ENCODE measurements around the gene ATG2B. TPM values are rescaled to one million over a fixed set of nuclear protein-coding genes. Genes with fewer than 3 reads are reported as not detected.

Gene ATG2B
- polyA plus RNA-seq, 3 donors = 0.94 to 6.7 (median 1.3) TPM

DNA sequence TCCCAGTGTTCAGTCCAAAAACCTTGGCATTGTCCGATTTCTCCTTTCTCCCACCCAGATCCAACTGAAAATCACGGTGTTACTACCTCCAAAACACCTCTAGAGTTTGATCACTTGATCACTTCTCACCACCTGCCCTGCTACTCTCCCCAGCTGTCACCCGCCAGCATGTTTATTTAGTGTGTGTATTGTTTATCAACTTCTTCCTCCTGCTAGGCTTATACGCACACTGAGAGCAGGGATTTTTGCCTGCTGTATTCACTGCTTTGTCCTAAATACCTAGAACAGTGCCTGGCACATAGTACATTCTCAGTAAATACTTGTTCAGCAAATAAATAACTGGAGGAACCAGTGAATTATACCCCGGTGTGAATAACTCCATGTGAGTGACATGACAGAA, 102.1 kb downstream of the ATG2B start:
- H3K4me3 Mint-ChIP-seq = no peak overlapping the region
- peaks cover 0 to 8% (median 2%) of the 10 kb centered on the region in 7 donors for H3K9me3 Mint-ChIP-seq
- Histone ChIP-seq H3K36me3 (replicated peaks in 1 of 2; ENCODE audit: control insufficient read depth in 1 of 2, insufficient read depth in 2 of 2, low read length in 2 of 2) (no peaks in the 10 kb centered on the region), H3K27ac (ENCODE audit: low read depth in 1 of 2, low read length in 2 of 2) (no peak overlapping the region), H3K4me1 (ENCODE audit: control insufficient read depth in 1 of 2, insufficient read depth in 2 of 2, low read length in 2 of 2) (no peaks in the 10 kb centered on the region), H3K4me2 (replicated peaks; ENCODE audit: extremely low read depth, low read length, poor library complexity, severe bottlenecking) (no peak overlapping the region), H4K20me1 (ENCODE audit: insufficient read depth, low read length) (no peaks in the 10 kb centered on the region), H2AFZ (ENCODE audit: insufficient read depth, low read depth, low read length, poor library complexity, severe bottlenecking) (no peak overlapping the region), H3K27me3 (ENCODE audit: control insufficient read depth in 2 of 2, insufficient read depth in 2 of 2, low read length in 2 of 2) (no peaks in the 10 kb centered on the region), H3K79me2 (ENCODE audit: insufficient read depth, low read length) (no peaks in the 10 kb centered on the region), H3K4me3 (replicated peaks in 1 of 3; ENCODE audit: low read depth in 2 of 3, low read length in 3 of 3) (no peak overlapping the region), H3K9me3 (replicated peaks in 1 of 2; ENCODE audit: control insufficient read depth in 1 of 2, insufficient read depth in 1 of 2, low read length in 2 of 2) (no peaks in the 10 kb centered on the region), H3K9ac (ENCODE audit: insufficient read depth, low read length, poor library complexity, severe bottlenecking) (no peak overlapping the region)
- H3K36me3 Mint-ChIP-seq = no peaks in the 10 kb centered on the region
- H3K4me1 Mint-ChIP-seq = no peaks in the 10 kb centered on the region
- TF ChIP-seq, protein P1, sequence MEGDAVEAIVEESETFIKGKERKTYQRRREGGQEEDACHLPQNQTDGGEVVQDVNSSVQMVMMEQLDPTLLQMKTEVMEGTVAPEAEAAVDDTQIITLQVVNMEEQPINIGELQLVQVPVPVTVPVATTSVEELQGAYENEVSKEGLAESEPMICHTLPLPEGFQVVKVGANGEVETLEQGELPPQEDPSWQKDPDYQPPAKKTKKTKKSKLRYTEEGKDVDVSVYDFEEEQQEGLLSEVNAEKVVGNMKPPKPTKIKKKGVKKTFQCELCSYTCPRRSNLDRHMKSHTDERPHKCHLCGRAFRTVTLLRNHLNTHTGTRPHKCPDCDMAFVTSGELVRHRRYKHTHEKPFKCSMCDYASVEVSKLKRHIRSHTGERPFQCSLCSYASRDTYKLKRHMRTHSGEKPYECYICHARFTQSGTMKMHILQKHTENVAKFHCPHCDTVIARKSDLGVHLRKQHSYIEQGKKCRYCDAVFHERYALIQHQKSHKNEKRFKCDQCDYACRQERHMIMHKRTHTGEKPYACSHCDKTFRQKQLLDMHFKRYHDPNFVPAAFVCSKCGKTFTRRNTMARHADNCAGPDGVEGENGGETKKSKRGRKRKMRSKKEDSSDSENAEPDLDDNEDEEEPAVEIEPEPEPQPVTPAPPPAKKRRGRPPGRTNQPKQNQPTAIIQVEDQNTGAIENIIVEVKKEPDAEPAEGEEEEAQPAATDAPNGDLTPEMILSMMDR (IDR thresholded peaks at IDR 0.05) = no peak
- no peak for DNase-seq
- H3K27ac Mint-ChIP-seq = no peak overlapping the region
- intact Hi-C loops (cut with micrococcal nuclease) = no loop called here
- H3K27me3 Mint-ChIP-seq (ENCODE audit: low read depth in 3 of 3) = peaks cover 5 to 22% (median 13%) of the 10 kb centered on the region in 3 donors
- 90% methylated on average over 3 of the region's 5 CpGs for WGBS (ENCODE audit: insufficient coverage)

- H3K27me3 ChIP-seq (ENCODE audit: control insufficient read depth in 2 of 2, insufficient read depth in 2 of 2, low read length in 2 of 2) = no peaks in the 10 kb centered on the region
- no peaks in the 10 kb centered on the region for H3K4me1 ChIP-seq (ENCODE audit: control insufficient read depth in 1 of 2, insufficient read depth in 2 of 2, low read length in 2 of 2)
- H3K27ac ChIP-seq (ENCODE audit: low read depth in 1 of 2, low read length in 2 of 2) = no peak overlapping the region
- Mint-ChIP-seq H3K36me3 (no peaks in the 10 kb centered on the region), H3K27me3 (ENCODE audit: low read depth in 3 of 3) (peaks cover 5 to 22% (median 14%) of the 10 kb centered on the region in 3 donors), H3K9me3 (peaks cover 0 to 8% (median 2%) of the 10 kb centered on the region in 7 donors), H3K4me3 (no peak overlapping the region), H3K4me1 (no peaks in the 10 kb centered on the region), H3K27ac (no peak overlapping the region)
- H3K36me3 ChIP-seq (replicated peaks in 1 of 2; ENCODE audit: control insufficient read depth in 1 of 2, insufficient read depth in 2 of 2, low read length in 2 of 2) = no peaks in the 10 kb centered on the region
- H3K4me3 ChIP-seq (replicated peaks in 1 of 3; ENCODE audit: low read depth in 2 of 3, low read length in 3 of 3) = no peak overlapping the region
- 54% methylated on average over 2 of the region's 2 CpGs for WGBS (ENCODE audit: insufficient coverage)
- H3K9ac ChIP-seq (ENCODE audit: insufficient read depth, low read length, poor library complexity, severe bottlenecking) = no peak overlapping the region
- TF ChIP-seq, protein P1 (IDR thresholded peaks at IDR 0.05) = no peak
- no peak overlapping the region for H3K4me2 ChIP-seq (replicated peaks; ENCODE audit: extremely low read depth, low read length, poor library complexity, severe bottlenecking)
- DNase-seq = no peak
- no peaks in the 10 kb centered on the region for H3K9me3 ChIP-seq (replicated peaks in 1 of 2; ENCODE audit: control insufficient read depth in 1 of 2, insufficient read depth in 1 of 2, low read length in 2 of 2)
- intact Hi-C loops (cut with micrococcal nuclease) = no loop called here
- no peak overlapping the region for H2AFZ ChIP-seq (ENCODE audit: insufficient read depth, low read depth, low read length, poor library complexity, severe bottlenecking)
- H3K79me2 ChIP-seq (ENCODE audit: insufficient read depth, low read length) = no peaks in the 10 kb centered on the region
- no peaks in the 10 kb centered on the region for H4K20me1 ChIP-seq (ENCODE audit: insufficient read depth, low read length)
Observed at GRCh38 chr14:96260341-96260821, 102.8 kb downstream of the ATG2B start.
